Measurements from ENCODE around the gene GVQW3. TPM values are rescaled to one million over a fixed set of nuclear protein-coding genes. Genes with fewer than 3 reads are reported as not detected.

GVQW3 gene
- total RNA-seq = 2.9 and 3.2 TPM in 2 replicates

- TF ChIP-seq CTCF (IDR thresholded peaks at IDR 0.05; ENCODE audit: extremely low read depth, low read depth, low read length) = no peak
- Histone ChIP-seq H3K4me1 (ENCODE audit: insufficient read depth, low read length) (peaks cover 20% of the 10 kb centered on the region), H3K27ac (ENCODE audit: low read depth, low read length) (peak within 1 kb of the TSS; percentile 59), H3K79me2 (ENCODE audit: insufficient read depth, low read length) (peaks cover 56% of the 10 kb centered on the region), H3K4me3 (ENCODE audit: insufficient read depth, low read length) (peak within 1 kb of the TSS; percentile 91), H3K27me3 (ENCODE audit: insufficient read depth, low read length) (no peaks in the 10 kb centered on the region), H4K20me1 (ENCODE audit: insufficient read depth, low read length) (peaks cover 18% of the 10 kb centered on the region), H3K4me2 (ENCODE audit: insufficient read depth, low read length) (peak within 1 kb of the TSS; percentile 95), H2AFZ (ENCODE audit: low read length) (peak within 1 kb of the TSS; percentile 99), H3K36me3 (ENCODE audit: insufficient read depth, low read length) (no peaks in the 10 kb centered on the region), H3K9me3 (ENCODE audit: low read depth, low read length) (no peaks in the 10 kb centered on the region)
- DNase-seq (ENCODE audit: insufficient read length, low spot score, missing footprints) = peak; percentile 100
Measured at GRCh38 chr11:76380977-76381719, at the start of gene GVQW3, which contains the start of gene THAP12. Gene GVQW3, plus strand, starts transcription at chr11:76381323. Its CDS starts 506 bp downstream, at chr11:76381829. Gene THAP12, minus strand, starts transcription at chr11:76381132. Its CDS starts 296 bp downstream, at chr11:76380836.

DNA sequence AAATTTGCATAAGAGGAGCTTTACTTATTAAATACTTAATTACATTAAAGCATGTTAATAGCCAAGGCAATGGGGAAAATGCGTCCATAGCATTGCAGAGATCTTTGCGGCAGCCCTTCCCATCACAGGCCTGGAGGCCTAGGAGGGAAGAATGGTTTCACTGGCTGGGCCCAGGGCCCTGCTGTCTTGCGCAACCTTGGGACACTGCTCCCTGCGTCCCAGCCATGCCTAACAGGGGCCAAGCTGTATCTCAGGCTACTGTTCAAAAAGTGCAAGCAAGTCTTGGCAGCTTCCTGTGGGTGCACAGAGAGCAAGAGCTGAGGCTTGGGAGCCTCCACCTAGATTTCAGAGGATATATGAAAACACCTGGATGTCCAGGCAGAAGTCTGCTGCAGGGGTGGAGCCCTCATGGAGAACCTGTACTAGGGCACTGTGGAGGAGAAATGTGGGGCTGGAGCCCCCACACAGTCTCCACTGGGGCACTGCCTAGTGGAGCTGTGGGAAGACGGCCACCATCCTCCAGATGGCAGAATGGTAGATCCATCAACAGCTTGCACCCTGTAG lies 46.2 kb upstream of the GVQW3 start:
- Histone ChIP-seq H3K4me2 (ENCODE audit: insufficient read depth, low read length) (no peak overlapping the region), H3K79me2 (ENCODE audit: insufficient read depth, low read length) (no peaks in the 10 kb centered on the region), H3K9me3 (ENCODE audit: low read depth, low read length) (peaks cover 5% of the 10 kb centered on the region), H3K36me3 (ENCODE audit: insufficient read depth, low read length) (no peaks in the 10 kb centered on the region), H3K27me3 (ENCODE audit: insufficient read depth, low read length) (no peaks in the 10 kb centered on the region), H4K20me1 (ENCODE audit: insufficient read depth, low read length) (no peaks in the 10 kb centered on the region), H3K4me1 (ENCODE audit: insufficient read depth, low read length) (peaks cover 6% of the 10 kb centered on the region), H2AFZ (ENCODE audit: low read length) (no peak overlapping the region), H3K4me3 (ENCODE audit: insufficient read depth, low read length) (no peak overlapping the region), H3K27ac (ENCODE audit: low read depth, low read length) (no peak overlapping the region)
- no peak for DNase-seq (ENCODE audit: insufficient read length, low spot score, missing footprints)
- TF ChIP-seq CTCF (IDR thresholded peaks at IDR 0.05; ENCODE audit: extremely low read depth, low read depth, low read length) = no peak

- Histone ChIP-seq H4K20me1 (ENCODE audit: insufficient read depth, low read length) (no peaks in the 10 kb centered on the region), H3K79me2 (ENCODE audit: insufficient read depth, low read length) (no peaks in the 10 kb centered on the region), H3K4me1 (ENCODE audit: insufficient read depth, low read length) (peaks cover 6% of the 10 kb centered on the region), H3K36me3 (ENCODE audit: insufficient read depth, low read length) (no peaks in the 10 kb centered on the region), H3K27me3 (ENCODE audit: insufficient read depth, low read length) (no peaks in the 10 kb centered on the region), H2AFZ (ENCODE audit: low read length) (no peak overlapping the region), H3K4me3 (ENCODE audit: insufficient read depth, low read length) (no peak overlapping the region), H3K9me3 (ENCODE audit: low read depth, low read length) (peaks cover 5% of the 10 kb centered on the region), H3K4me2 (ENCODE audit: insufficient read depth, low read length) (no peak overlapping the region), H3K27ac (ENCODE audit: low read depth, low read length) (no peak overlapping the region)
- TF ChIP-seq CTCF (IDR thresholded peaks at IDR 0.05; ENCODE audit: extremely low read depth, low read depth, low read length) = no peak
- DNase-seq (ENCODE audit: insufficient read length, low spot score, missing footprints) = no peak
Measured at GRCh38 chr11:76335842-76336241, 45.3 kb upstream of the GVQW3 start.

- H3K36me3 ChIP-seq (ENCODE audit: insufficient read depth, low read length) = no peaks in the 10 kb centered on the region
- H3K27ac ChIP-seq (ENCODE audit: low read depth, low read length) = no peak overlapping the region
- H4K20me1 ChIP-seq (ENCODE audit: insufficient read depth, low read length) = no peaks in the 10 kb centered on the region
- H3K9me3 ChIP-seq (ENCODE audit: low read depth, low read length) = peaks cover 5% of the 10 kb centered on the region
- no peak for TF ChIP-seq CTCF (IDR thresholded peaks at IDR 0.05; ENCODE audit: extremely low read depth, low read depth, low read length)
- H3K4me2 ChIP-seq (ENCODE audit: insufficient read depth, low read length) = no peak overlapping the region
- H3K4me3 ChIP-seq (ENCODE audit: insufficient read depth, low read length) = no peak overlapping the region
- H3K27me3 ChIP-seq (ENCODE audit: insufficient read depth, low read length) = no peaks in the 10 kb centered on the region
- no peaks in the 10 kb centered on the region for H3K79me2 ChIP-seq (ENCODE audit: insufficient read depth, low read length)
- peaks cover 6% of the 10 kb centered on the region for H3K4me1 ChIP-seq (ENCODE audit: insufficient read depth, low read length)
- DNase-seq (ENCODE audit: insufficient read length, low spot score, missing footprints) = no peak
- H2AFZ ChIP-seq (ENCODE audit: low read length) = no peak overlapping the region
Measured at GRCh38 chr11:76336597-76336996, 44.5 kb upstream of the GVQW3 start.
